ENCODE measurements around the gene SUV39H1. TPM values are rescaled to one million over a fixed set of nuclear protein-coding genes. Genes with fewer than 3 reads are reported as not detected.

The SUV39H1 gene
- total and polyA plus RNA-seq, 2 of the 13 experiments (the other 11 are each of a cell fraction or from before 2014, with no cell fraction given), result 5.2 to 10.1 TPM

DNA sequence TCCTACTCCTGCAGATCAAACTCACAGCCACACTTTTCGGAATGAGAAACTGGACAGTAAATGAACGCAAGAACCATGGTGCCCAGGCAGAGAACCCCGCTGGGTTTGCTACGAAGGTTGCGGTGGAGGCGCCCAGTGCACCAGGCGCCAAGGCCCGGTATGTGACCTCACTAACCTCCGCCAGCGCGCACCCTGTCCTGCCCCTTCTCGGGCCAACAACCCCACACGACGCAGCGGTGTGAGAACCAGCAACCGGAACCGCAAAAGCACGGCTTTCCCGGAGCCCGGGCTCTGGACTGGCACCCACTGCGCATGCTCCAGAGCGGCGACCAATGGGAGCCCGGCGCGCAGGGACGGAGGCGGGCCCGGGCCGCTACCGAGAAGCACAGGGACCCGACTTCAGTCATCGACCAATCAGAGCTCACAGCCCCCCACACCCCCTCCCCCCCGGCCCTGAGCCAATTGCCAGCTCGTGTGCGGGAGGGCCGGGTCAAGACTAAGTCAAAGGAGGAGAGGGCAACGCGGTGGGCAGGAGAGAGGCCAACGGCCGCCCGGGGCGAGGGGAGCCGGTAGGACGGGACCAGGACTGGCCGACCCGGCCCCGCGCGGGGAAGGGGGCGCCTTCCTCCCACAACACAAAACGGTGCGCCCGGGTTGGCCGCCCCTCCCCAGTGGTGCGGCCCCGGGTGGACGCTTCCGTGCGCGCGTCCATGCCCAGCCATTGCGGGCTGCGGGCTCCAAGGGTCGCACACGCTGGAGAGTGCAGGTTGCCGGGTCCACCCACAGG is 20.2 kb upstream of the SUV39H1 start (continued):
- TF ChIP-seq, protein P1, sequence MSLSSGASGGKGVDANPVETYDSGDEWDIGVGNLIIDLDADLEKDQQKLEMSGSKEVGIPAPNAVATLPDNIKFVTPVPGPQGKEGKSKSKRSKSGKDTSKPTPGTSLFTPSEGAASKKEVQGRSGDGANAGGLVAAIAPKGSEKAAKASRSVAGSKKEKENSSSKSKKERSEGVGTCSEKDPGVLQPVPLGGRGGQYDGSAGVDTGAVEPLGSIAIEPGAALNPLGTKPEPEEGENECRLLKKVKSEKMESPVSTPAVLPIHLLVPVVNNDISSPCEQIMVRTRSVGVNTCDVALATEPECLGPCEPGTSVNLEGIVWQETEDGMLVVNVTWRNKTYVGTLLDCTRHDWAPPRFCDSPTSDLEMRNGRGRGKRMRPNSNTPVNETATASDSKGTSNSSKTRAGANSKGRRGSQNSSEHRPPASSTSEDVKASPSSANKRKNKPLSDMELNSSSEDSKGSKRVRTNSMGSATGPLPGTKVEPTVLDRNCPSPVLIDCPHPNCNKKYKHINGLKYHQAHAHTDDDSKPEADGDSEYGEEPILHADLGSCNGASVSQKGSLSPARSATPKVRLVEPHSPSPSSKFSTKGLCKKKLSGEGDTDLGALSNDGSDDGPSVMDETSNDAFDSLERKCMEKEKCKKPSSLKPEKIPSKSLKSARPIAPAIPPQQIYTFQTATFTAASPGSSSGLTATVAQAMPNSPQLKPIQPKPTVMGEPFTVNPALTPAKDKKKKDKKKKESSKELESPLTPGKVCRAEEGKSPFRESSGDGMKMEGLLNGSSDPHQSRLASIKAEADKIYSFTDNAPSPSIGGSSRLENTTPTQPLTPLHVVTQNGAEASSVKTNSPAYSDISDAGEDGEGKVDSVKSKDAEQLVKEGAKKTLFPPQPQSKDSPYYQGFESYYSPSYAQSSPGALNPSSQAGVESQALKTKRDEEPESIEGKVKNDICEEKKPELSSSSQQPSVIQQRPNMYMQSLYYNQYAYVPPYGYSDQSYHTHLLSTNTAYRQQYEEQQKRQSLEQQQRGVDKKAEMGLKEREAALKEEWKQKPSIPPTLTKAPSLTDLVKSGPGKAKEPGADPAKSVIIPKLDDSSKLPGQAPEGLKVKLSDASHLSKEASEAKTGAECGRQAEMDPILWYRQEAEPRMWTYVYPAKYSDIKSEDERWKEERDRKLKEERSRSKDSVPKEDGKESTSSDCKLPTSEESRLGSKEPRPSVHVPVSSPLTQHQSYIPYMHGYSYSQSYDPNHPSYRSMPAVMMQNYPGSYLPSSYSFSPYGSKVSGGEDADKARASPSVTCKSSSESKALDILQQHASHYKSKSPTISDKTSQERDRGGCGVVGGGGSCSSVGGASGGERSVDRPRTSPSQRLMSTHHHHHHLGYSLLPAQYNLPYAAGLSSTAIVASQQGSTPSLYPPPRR (CRISPR knock-in tag; IDR thresholded peaks at IDR 0.05; ENCODE audit: borderline replicate concordance), result no peak
- TF ChIP-seq, protein P2, sequence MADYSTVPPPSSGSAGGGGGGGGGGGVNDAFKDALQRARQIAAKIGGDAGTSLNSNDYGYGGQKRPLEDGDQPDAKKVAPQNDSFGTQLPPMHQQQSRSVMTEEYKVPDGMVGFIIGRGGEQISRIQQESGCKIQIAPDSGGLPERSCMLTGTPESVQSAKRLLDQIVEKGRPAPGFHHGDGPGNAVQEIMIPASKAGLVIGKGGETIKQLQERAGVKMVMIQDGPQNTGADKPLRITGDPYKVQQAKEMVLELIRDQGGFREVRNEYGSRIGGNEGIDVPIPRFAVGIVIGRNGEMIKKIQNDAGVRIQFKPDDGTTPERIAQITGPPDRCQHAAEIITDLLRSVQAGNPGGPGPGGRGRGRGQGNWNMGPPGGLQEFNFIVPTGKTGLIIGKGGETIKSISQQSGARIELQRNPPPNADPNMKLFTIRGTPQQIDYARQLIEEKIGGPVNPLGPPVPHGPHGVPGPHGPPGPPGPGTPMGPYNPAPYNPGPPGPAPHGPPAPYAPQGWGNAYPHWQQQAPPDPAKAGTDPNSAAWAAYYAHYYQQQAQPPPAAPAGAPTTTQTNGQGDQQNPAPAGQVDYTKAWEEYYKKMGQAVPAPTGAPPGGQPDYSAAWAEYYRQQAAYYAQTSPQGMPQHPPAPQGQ (CRISPR knock-in tag; IDR thresholded peaks at IDR 0.05; ENCODE audit: borderline replicate concordance), result no peak
- TF ChIP-seq MYNN (CRISPR knock-in tag; IDR thresholded peaks at IDR 0.05; ENCODE audit: low read depth) (no peak), ZSCAN9 (CRISPR knock-in tag; IDR thresholded peaks at IDR 0.05; ENCODE audit: borderline replicate concordance) (peak; percentile 51; the same call in 1 of the 2 replicates), GATAD2A (CRISPR knock-in tag; IDR thresholded peaks at IDR 0.05) (0 out of 2 replicates have a peak, but pooled peaks have one; percentile 32), ZNF737 (CRISPR knock-in tag; IDR thresholded peaks at IDR 0.05; ENCODE audit: borderline replicate concordance) (no peak), NFE2L1 (CRISPR knock-in tag; IDR thresholded peaks at IDR 0.05; ENCODE audit: borderline replicate concordance) (no peak), ZBTB1 (CRISPR knock-in tag; IDR thresholded peaks at IDR 0.05; ENCODE audit: borderline replicate concordance) (no peak)
- TF ChIP-seq, protein P3, sequence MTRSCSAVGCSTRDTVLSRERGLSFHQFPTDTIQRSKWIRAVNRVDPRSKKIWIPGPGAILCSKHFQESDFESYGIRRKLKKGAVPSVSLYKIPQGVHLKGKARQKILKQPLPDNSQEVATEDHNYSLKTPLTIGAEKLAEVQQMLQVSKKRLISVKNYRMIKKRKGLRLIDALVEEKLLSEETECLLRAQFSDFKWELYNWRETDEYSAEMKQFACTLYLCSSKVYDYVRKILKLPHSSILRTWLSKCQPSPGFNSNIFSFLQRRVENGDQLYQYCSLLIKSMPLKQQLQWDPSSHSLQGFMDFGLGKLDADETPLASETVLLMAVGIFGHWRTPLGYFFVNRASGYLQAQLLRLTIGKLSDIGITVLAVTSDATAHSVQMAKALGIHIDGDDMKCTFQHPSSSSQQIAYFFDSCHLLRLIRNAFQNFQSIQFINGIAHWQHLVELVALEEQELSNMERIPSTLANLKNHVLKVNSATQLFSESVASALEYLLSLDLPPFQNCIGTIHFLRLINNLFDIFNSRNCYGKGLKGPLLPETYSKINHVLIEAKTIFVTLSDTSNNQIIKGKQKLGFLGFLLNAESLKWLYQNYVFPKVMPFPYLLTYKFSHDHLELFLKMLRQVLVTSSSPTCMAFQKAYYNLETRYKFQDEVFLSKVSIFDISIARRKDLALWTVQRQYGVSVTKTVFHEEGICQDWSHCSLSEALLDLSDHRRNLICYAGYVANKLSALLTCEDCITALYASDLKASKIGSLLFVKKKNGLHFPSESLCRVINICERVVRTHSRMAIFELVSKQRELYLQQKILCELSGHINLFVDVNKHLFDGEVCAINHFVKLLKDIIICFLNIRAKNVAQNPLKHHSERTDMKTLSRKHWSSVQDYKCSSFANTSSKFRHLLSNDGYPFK (CRISPR knock-in tag; IDR thresholded peaks at IDR 0.05; ENCODE audit: borderline replicate concordance), result no peak
- TF ChIP-seq, protein P4, sequence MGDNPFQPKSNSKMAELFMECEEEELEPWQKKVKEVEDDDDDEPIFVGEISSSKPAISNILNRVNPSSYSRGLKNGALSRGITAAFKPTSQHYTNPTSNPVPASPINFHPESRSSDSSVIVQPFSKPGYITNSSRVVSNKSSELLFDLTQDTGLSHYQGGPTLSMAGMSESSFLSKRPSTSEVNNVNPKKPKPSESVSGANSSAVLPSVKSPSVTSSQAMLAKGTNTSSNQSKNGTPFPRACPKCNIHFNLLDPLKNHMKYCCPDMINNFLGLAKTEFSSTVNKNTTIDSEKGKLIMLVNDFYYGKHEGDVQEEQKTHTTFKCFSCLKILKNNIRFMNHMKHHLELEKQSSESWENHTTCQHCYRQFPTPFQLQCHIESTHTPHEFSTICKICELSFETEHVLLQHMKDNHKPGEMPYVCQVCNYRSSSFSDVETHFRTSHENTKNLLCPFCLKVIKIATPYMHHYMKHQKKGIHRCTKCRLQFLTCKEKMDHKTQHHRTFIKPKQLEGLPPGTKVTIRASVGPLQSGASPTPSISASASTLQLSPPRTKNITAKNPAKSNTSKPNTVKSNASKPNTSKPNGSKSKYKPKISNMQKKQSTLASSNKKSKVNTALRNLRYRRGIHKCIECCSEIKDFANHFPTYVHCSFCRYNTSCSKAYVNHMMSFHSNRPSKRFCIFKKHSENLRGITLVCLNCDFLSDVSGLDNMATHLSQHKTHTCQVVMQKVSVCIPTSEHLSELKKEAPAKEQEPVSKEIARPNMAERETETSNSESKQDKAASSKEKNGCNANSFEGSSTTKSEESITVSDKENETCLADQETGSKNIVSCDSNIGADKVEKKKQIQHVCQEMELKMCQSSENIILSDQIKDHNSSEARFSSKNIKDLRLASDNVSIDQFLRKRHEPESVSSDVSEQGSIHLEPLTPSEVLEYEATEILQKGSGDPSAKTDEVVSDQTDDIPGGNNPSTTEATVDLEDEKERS (CRISPR knock-in tag; IDR thresholded peaks at IDR 0.05), result no peak
- TF ChIP-seq, protein P5, sequence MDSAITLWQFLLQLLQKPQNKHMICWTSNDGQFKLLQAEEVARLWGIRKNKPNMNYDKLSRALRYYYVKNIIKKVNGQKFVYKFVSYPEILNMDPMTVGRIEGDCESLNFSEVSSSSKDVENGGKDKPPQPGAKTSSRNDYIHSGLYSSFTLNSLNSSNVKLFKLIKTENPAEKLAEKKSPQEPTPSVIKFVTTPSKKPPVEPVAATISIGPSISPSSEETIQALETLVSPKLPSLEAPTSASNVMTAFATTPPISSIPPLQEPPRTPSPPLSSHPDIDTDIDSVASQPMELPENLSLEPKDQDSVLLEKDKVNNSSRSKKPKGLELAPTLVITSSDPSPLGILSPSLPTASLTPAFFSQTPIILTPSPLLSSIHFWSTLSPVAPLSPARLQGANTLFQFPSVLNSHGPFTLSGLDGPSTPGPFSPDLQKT (CRISPR knock-in tag; IDR thresholded peaks at IDR 0.05; ENCODE audit: borderline replicate concordance), result no peak
